Loucy (cell line): ENCODE measurements around the gene NARS2.

Experiments used
- H2AFZ ChIP-seq: fragments of 200-600 bp; sonication (generic); 2 replicates; pipeline ENCODE4 v1.6.0; 2016; ENCODE audit warnings: antibody characterized with exemption, mild to moderate bottlenecking, low read length, moderate library complexity
- H3F3A ChIP-seq: fragments of 200-600 bp; 2 replicates; pipeline ENCODE4 v1.6.0; 2016; ENCODE audit warnings: antibody characterized with exemption, low read depth, mild to moderate bottlenecking
- H3K27me3 ChIP-seq: fragments of 200-600 bp; sonication (generic); 2 replicates; pipeline ENCODE4 v1.6.1; 2014; ENCODE audit warnings: low read length, mild to moderate bottlenecking; ENCODE audit not compliant: insufficient read depth, poor library complexity, severe bottlenecking
- H3K36me3 ChIP-seq: fragments of 200-600 bp; sonication (generic); 2 replicates; pipeline ENCODE4 v1.6.1; 2016; ENCODE audit warnings: low read length; ENCODE audit not compliant: insufficient read depth
- H3K4me1 ChIP-seq: fragments of 200-600 bp; sonication (generic); 2 replicates; pipeline ENCODE4 v1.5.1; 2014; ENCODE audit warnings: low read length, mild to moderate bottlenecking; ENCODE audit not compliant: insufficient read depth, poor library complexity, severe bottlenecking
- H3K4me2 ChIP-seq: fragments of 200-600 bp; sonication (generic); 2 replicates; pipeline ENCODE4 v1.6.0; 2014; ENCODE audit warnings: antibody characterized with exemption, low read length, low read depth, mild to moderate bottlenecking; ENCODE audit not compliant: poor library complexity, severe bottlenecking
- H3K4me3 ChIP-seq: fragments of 200-600 bp; sonication (generic); 2 replicates; pipeline ENCODE4 v1.5.1; 2014; ENCODE audit warnings: low read length, mild to moderate bottlenecking, mixed read lengths; ENCODE audit not compliant: poor library complexity, severe bottlenecking
- H3K79me2 ChIP-seq: fragments of 200-600 bp; sonication (generic); 2 replicates; pipeline ENCODE4 v1.6.1; 2014; ENCODE audit warnings: low read length; ENCODE audit not compliant: insufficient read depth
- H3K9ac ChIP-seq: fragments of 200-600 bp; sonication (generic); 2 replicates; pipeline ENCODE4 v1.6.0; 2014; ENCODE audit warnings: mild to moderate bottlenecking, low read depth, low read length, moderate library complexity; ENCODE audit not compliant: poor library complexity, severe bottlenecking
- H3K9me2 ChIP-seq: fragments of 200-600 bp; sonication (generic); replicated peaks from 2 replicates; pipeline ENCODE4 v1.6.1; 2016; ENCODE audit warnings: low read depth, low read length, mixed read lengths
- H3K9me3 ChIP-seq: fragments of 200-600 bp; sonication (generic); 2 replicates; pipeline ENCODE4 v1.6.1; 2014; ENCODE audit warnings: mild to moderate bottlenecking, antibody characterized with exemption, low read length, low read depth; ENCODE audit not compliant: insufficient read depth
- H4K20me1 ChIP-seq: fragments of 200-600 bp; sonication (generic); 2 replicates; pipeline ENCODE4 v1.6.0; 2014; ENCODE audit warnings: antibody characterized with exemption, low read length, mild to moderate bottlenecking; ENCODE audit not compliant: insufficient read depth, poor library complexity, severe bottlenecking
- CTCF ChIP-seq: fragments of 200-600 bp; sonication (generic); conservative IDR thresholded peaks from 2 replicates; pipeline ENCODE4 v1.5.1; 2014; ENCODE audit warnings: mild to moderate bottlenecking, antibody characterized with exemption, low read length
- EZH2phosphoT487 ChIP-seq: fragments of 200-600 bp; IDR thresholded peaks from 2 replicates; pipeline ENCODE4 v1.6.1; 2018; ENCODE audit warnings: antibody characterized with exemption, mild to moderate bottlenecking, moderate library complexity, borderline replicate concordance

Gene NARS2

GRCh38 chr11:78573681-78574080, 983 bp downstream of the NARS2 start:
- Histone ChIP-seq H3K4me3 (peak overlapping the region; percentile 85), H3K9me2 (no peaks in the 10 kb centered on the region), H3F3A (no peaks in the 10 kb centered on the region), H3K9ac (peak overlapping the region; percentile 76), H4K20me1 (peaks cover 9% of the 10 kb centered on the region), H3K4me1 (peaks cover 31% of the 10 kb centered on the region), H3K4me2 (peak overlapping the region; percentile 85), H2AFZ (peak overlapping the region; percentile 100; the same call in 1 of the 2 replicates), H3K36me3 (no peaks in the 10 kb centered on the region), H3K27me3 (no peaks in the 10 kb centered on the region), H3K79me2 (peaks cover 37% of the 10 kb centered on the region), H3K9me3 (no peaks in the 10 kb centered on the region)
- TF ChIP-seq CTCF (no peak), EZH2phosphoT487 (no peak)

DNA sequence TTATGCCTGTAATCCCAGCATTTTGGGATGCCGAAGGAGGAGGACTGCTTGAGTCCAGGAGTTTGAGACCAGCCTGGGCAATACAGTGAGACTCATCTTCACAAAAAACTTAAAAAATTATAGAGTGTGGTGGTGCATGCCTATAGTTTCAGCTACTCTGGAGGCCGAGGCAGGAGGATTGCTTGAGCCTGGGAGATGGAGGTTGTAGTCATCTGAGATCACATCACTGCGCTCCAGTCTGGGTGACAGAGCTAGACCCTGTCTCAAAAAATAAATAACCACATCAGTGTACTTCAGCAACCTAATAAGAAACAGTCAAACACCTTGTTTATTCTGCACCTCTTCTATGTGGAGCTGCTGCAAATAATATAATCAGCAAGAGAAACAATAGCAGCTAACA, 1.4 kb downstream of the NARS2 start:
- H4K20me1 ChIP-seq: peaks cover 9% of the 10 kb centered on the region
- peaks cover 31% of the 10 kb centered on the region for H3K4me1 ChIP-seq
- H3F3A ChIP-seq: no peaks in the 10 kb centered on the region
- H3K9me3 ChIP-seq: no peaks in the 10 kb centered on the region
- TF ChIP-seq EZH2phosphoT487 (no peak), CTCF (no peak)
- no peaks in the 10 kb centered on the region for H3K9me2 ChIP-seq
- H3K27me3 ChIP-seq: no peaks in the 10 kb centered on the region
- H2AFZ ChIP-seq: no peak overlapping the region
- H3K36me3 ChIP-seq: peaks cover 4% of the 10 kb centered on the region; the same call in 1 of the 2 replicates
- peak overlapping the region; percentile 85 for H3K4me2 ChIP-seq
- H3K79me2 ChIP-seq: peaks cover 37% of the 10 kb centered on the region
- peak overlapping the region; percentile 85 for H3K4me3 ChIP-seq
- H3K9ac ChIP-seq: peak overlapping the region; percentile 76

GRCh38 chr11:78572394-78572793, 2.3 kb downstream of the NARS2 start:
- Histone ChIP-seq H3K36me3 (peaks cover 8% of the 10 kb centered on the region; the same call in 1 of the 2 replicates), H3K4me3 (peak overlapping the region; percentile 85), H3F3A (no peaks in the 10 kb centered on the region), H2AFZ (no peak overlapping the region), H3K9me2 (no peaks in the 10 kb centered on the region), H3K9ac (peak overlapping the region; percentile 8), H3K79me2 (peaks cover 37% of the 10 kb centered on the region), H3K9me3 (no peaks in the 10 kb centered on the region), H3K27me3 (no peaks in the 10 kb centered on the region), H3K4me2 (peak overlapping the region; percentile 85), H4K20me1 (peaks cover 9% of the 10 kb centered on the region), H3K4me1 (peaks cover 37% of the 10 kb centered on the region)
- no peak for TF ChIP-seq CTCF
